ENCODE results near the gene BACE1-AS.
A peak's percentile ranks its signal among the peaks of the same experiment; 100 is the strongest.

BACE1-AS gene

DNA sequence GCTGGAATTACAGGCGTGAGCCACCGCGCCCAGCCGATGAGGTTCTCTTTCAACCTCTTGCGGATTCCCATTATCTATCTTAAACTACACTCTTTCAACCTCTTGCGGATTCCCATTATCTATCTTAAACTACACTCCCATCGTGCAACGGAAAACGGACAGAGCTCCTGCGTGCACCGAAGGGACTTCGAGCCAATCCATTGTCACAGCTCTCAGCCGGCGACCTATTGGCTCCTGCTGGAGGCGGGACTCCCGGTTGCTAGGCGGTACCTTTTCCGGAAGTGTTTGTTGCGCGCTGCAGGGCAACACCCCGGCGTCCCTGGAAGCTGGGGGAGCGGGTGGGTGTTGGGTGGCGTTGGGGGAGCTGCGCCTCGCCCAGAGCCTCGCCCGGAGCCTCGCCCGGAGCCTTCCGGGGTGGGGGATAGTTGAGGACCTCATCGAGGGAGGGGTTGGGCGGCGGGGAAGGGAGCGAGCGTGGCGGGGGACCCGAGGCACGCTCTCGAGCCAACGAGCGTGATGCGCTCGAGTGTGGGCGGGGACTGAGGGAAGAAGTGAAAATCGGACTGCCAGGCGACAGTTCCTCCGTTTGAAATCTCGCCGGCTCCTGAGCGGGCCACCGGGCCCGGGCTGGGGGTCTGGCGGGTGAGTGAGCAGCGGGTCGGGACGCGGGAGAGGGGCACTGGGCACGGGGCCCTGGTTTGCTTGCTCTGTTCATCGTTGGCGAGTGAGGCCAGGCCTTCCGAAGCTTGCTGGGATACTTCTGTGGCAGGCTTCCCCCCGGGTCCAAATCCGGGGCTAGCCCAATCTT lies 36.6 kb downstream of the BACE1-AS start, which contains the start of gene CEP164:
Gene CEP164 (plus strand): TSS at position 288 of the 808 bp plus-strand sequence. CDS start 10,733 bp downstream, outside the sequence.
- TF ChIP-seq, protein P1, sequence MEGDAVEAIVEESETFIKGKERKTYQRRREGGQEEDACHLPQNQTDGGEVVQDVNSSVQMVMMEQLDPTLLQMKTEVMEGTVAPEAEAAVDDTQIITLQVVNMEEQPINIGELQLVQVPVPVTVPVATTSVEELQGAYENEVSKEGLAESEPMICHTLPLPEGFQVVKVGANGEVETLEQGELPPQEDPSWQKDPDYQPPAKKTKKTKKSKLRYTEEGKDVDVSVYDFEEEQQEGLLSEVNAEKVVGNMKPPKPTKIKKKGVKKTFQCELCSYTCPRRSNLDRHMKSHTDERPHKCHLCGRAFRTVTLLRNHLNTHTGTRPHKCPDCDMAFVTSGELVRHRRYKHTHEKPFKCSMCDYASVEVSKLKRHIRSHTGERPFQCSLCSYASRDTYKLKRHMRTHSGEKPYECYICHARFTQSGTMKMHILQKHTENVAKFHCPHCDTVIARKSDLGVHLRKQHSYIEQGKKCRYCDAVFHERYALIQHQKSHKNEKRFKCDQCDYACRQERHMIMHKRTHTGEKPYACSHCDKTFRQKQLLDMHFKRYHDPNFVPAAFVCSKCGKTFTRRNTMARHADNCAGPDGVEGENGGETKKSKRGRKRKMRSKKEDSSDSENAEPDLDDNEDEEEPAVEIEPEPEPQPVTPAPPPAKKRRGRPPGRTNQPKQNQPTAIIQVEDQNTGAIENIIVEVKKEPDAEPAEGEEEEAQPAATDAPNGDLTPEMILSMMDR (IDR thresholded peaks at IDR 0.05; ENCODE audit: borderline replicate concordance, control extremely low read depth, extremely low read depth, insufficient read depth, missing control alignments) = no peak
- DNase-seq (ENCODE audit: low spot score) = peak; percentile 97
- in situ Hi-C loops (cut with MboI; ENCODE audit: low sequenced_read_pairs, unreplicated experiment) = no loop called here

DNA sequence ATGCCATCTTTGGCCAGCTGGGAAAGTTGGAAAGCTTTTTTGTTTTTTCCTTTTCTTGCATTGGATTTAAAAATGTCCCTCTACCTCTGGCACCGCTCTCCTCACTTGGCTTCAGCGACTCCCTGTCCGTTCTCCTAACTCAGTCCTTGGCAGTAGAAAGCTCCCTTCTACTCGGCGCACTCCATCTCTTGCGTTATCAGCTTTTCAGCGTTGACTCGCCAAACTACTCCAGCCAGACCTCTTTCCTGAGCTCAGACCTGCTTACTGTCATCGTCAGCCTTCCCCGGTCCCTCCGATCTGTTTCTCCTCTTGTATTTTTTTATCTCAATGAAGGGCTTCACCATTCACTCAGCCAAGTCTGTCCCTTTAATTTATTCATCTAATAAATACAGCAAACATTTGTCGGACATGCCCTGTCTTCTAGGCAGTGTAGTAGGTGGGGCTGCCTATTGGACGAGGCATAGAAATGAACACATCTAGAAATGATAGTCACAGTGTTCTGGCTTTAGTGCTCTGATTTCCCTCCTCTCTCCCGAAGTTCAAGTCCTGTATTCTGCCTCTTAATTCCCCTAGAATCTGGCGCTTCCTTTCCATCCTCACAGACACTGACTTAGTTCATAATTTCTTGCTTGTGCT lies 37.3 kb downstream of the BACE1-AS start:
- in situ Hi-C loops (cut with MboI; ENCODE audit: low sequenced_read_pairs, unreplicated experiment) = no loop called here
- DNase-seq (ENCODE audit: low spot score) = peak; percentile 36
- TF ChIP-seq, protein P1 (IDR thresholded peaks at IDR 0.05; ENCODE audit: borderline replicate concordance, control extremely low read depth, extremely low read depth, insufficient read depth, missing control alignments) = no peak

DNA sequence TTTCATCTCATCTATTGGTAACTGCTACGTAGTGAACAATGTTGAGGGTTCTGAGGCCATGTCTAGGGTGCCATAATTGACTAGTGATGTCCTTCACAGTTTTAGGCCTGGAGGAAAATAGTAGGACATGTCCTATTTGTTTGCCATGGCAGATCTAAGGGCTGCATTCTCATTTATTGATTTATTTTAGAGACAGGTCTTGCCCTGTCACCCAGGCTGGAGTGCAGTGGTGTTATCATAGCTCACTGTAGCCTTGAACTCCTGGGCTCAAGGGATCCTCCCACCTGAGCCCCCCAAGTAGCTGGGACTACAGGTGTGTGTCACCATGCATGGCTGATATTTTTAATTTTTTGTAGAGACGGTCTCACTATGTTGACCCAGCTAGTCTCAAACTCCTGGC lies 41.7 kb downstream of the BACE1-AS start:
- no peak for DNase-seq (ENCODE audit: low spot score)
- TF ChIP-seq, protein P1 (IDR thresholded peaks at IDR 0.05; ENCODE audit: borderline replicate concordance, control extremely low read depth, extremely low read depth, insufficient read depth, missing control alignments) = no peak
- in situ Hi-C loops (cut with MboI; ENCODE audit: low sequenced_read_pairs, unreplicated experiment) = no loop called here

DNA sequence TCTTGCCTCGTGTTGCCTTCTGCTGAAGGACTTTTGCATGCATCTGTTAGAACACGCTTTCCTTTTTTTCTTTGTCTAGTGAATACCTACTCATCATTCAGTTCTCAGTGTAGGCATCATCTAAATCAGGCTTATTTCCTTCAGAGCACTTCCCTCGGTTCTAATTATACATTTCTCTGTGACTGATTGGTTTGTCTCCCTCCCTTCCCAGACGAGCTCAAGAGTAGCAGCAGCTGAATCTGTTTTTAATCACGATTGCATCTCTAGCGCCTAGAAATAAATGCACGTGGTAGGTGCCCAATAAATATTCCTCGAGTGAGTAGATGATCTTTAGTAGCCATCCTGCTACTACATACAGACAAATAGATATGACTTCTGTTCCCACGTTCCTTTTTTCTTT lies 42.8 kb downstream of the BACE1-AS start:
- no peak for DNase-seq (ENCODE audit: low spot score)
- in situ Hi-C loops (cut with MboI; ENCODE audit: low sequenced_read_pairs, unreplicated experiment) = no loop called here
- TF ChIP-seq, protein P1 (IDR thresholded peaks at IDR 0.05; ENCODE audit: borderline replicate concordance, control extremely low read depth, extremely low read depth, insufficient read depth, missing control alignments) = no peak

DNA sequence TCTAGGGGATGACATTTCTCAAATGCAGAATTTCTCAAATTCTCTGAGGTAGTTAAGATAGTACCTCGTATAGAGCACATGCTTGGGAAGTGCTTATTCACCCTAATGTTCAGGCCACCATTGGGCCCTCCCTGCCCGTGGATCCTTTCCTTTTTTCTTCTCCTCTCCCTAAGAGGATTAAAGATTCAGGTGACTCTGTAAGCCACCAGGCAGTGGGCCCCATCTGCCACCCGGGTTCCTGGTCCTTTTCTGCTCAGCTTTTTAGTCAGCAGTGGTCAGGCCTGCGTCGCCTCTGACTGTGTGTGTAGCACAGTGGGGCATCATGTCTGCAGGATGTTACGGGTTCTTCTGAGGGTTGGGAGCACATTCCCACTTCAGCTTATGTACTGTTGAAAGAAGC lies 43.8 kb downstream of the BACE1-AS start:
- no peak for DNase-seq (ENCODE audit: low spot score)
- TF ChIP-seq, protein P1 (IDR thresholded peaks at IDR 0.05; ENCODE audit: borderline replicate concordance, control extremely low read depth, extremely low read depth, insufficient read depth, missing control alignments) = no peak
- in situ Hi-C loops (cut with MboI; ENCODE audit: low sequenced_read_pairs, unreplicated experiment) = no loop called here

DNA sequence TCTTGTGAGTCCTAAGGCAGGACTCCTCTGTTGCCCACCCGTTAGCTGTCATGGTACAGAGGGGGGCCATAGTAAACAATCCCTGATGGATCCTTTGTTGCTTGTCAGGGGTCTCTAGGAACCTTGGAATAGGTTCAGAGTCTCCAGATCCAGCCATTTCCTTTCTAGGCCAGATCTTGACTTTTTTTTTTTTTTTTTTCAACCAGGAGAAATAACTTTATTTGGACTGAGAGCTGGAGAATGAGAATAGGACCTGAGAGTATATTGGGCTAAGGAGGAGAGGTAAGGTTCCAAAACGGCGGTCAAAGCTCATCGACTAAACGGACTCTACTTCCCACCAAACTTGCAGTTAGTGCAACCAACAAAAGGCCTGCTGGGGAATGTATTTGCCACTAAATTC lies 44.3 kb downstream of the BACE1-AS start:
- no peak for DNase-seq (ENCODE audit: low spot score)
- in situ Hi-C loops (cut with MboI; ENCODE audit: low sequenced_read_pairs, unreplicated experiment) = no loop called here
- TF ChIP-seq, protein P1 (IDR thresholded peaks at IDR 0.05; ENCODE audit: borderline replicate concordance, control extremely low read depth, extremely low read depth, insufficient read depth, missing control alignments) = no peak
